ENCODE data around the gene CSF1R.
"Not testable (repeated sequence)": the region's sequence is repeated elsewhere in the genome, so short reads cannot be mapped to it uniquely, and the experiment has no call there.

CSF1R gene

GRCh38 chr5:150054569-150054968 is 31.8 kb downstream of the CSF1R start:
- DNase-seq: no peak

DNA sequence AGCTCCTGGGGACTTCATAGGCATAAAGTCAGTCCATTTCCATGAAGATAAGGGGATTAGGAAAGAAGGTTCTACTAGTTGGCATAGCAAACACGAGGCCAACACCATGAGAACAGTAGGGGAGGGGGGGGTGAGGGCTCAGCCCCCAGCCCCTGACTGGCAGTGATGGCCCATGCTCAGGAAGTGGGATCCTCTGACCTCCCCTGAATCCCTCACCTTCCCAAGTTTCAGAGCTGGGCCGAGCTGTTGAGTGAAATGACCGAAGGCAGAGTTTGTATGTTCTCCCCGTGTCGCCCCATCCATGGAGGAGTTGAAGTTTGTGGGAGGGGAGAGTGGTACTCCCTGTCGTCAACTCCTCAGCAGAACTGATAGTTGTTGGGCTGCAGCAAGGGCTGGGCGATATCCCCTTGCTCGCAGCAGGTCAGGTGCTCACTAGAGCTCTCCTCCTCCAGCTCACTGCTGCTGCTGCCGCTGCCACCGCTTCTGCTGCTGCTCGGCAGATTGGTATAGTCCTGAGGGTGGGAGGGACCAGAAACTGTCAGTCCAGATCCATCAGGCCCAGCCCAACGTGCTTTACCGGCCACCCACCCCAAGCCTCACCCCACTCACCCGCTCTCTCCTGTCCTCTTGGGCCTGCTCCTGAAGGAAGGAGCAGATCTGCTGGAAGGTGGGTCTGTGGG is 32.5 kb downstream of the CSF1R start:
- no peak for DNase-seq

GRCh38 chr5:150052956-150053712 is 33.2 kb downstream of the CSF1R start:
- DNase-seq: peak; percentile 70

GRCh38 chr5:150052226-150052955 is 34.0 kb downstream of the CSF1R start:
- DNase-seq: no peak

DNA sequence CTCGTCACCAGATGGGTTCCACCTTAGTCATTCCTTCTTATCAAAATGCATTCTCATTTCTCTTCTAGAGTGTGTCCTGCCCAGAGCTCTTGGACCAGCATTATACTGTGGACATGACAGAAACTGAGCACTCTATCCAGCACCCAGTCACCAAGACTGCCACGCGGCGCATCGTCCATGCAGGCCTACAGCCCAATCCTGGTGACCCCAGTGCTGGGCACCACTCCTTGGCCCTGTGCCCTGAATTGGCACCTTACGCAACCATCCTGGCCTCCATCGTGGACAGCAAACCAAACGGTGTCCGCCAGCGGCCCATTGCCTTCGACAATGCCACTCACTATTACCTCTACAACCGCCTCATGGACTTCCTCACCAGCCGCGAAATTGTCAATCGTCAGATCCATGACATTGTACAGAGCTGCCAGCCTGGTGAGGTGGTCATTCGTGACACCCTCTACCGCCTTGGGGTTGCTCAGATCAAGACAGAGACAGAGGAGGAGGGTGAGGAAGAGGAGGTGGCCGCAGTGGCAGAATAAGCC is 34.6 kb downstream of the CSF1R start:
- no peak for DNase-seq

DNA sequence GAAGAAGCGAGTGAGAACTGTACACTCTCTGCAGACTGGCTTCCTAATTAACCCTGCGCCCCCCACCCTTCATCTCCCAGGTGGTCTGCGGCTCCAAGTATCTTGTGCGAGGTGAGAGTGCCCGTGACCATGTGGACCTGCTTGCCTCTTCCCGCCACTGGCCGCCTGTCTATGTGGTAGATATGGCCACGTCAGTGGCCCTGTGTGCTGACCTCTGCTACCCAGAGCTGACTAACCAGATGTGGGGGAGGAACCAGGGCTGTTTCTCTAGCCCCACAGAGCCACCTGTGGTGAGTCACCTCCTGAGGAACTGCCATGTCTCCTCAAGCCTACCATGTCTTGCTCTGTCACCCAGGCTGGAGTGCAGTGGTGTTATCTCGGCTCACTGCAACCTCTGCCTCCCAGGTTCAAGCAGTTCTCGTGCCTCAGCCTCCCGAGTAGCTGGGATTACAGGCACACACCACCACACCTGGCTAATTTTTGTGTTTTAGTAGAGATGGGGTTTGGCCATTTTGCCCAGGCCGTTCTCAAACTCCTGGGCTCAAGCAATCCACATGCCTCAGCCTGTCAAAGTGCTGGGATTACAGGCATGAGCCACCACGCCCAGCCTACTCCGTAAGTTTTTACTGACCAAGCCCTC is 36.1 kb downstream of the CSF1R start:
- not testable (repeated sequence) for DNase-seq

DNA sequence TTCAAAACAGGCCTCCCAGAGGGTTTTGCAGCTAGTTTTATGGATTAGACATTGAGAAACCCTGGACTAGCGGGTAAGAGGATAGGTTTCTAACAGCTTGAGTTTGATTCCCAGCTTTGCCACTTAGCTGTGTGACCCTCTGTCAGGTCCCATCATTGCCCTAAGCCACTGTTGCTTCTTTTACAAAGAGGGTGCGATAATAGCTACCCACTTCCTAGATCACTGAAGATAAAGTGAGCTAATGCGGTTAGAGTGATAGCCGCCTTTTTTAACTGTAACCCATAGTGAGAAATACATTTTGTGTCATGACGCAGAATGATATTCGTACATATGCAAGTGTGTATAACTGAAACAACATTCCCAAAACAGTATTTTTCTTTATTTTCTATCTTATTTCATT is 40.3 kb downstream of the CSF1R start:
- DNase-seq: no peak

GRCh38 chr5:150045549-150045948 is 40.8 kb downstream of the CSF1R start:
- DNase-seq: no peak

DNA sequence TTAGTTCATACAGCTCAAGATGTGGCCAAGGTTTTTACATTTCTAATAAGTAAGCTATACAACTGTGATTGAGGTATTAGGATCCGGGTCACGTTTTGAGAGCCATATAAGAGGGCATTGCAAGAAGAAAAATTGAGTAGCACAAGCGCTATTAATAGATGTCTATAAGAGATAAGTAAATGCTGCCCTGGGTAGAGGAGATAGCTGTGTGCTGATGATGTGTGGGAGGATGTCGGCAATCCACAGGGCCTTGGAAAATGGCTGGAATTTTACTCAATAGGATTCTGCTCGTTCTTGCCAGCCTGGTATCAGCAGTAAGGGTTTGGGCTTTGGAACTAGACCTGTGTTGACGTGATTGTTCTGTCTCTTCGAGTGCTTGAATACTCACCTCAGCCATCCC is 41.6 kb downstream of the CSF1R start:
- DNase-seq: no peak

- peak; percentile 80 for DNase-seq
Observed at GRCh38 chr5:150044329-150044681, 42.0 kb downstream of the CSF1R start.

DNA sequence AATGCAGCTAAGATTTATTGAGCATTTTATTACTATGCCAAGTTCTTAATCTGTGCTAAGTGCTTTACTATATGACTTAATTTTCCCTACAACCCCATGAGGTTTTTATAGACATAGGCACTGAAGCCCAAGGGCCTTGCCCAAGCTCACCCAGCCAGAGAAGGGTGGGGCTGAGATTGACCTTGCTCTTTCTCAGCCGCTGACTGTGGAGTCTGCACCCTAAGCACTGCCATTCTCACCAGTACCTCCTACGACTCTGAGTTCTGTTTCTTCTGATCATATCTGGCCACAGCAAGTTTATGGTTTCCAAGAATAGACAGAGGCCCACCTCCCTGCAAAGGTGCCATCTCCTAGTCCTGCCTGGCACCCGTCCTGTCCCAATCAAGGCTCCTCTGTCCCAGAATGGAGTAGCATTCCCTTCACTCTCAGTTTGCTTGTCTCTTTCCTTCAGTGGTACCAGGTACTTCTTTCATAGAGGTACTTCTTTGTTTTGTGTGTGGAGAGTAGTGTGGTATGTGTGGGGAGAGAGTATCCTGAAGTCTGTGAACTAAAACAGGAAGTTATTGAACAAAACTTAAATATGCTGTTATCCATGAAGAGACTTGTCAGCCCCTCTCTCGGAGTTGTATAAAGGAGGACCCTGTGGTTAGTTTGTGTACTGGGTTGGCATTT is 42.6 kb downstream of the CSF1R start:
- DNase-seq: no peak

DNA sequence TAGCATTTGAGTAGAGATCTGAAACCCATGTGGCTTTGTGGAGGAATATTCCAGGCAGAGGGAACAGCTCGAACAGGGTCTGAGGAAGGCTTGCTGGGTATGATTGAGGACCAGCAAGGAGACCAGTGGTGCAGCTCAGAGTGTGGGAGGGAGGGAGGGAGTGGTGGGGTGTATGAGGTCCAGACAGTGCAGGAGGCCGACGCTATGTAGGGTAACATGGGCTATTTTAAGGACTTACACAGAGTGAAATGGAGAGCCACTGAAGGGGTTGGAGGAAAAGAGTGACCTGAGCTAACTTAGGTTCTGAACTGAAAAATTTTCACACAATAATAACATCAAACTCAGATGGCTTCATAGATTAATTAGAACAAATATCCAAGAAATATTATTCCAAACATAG is 43.9 kb downstream of the CSF1R start:
- DNase-seq: no peak

DNA sequence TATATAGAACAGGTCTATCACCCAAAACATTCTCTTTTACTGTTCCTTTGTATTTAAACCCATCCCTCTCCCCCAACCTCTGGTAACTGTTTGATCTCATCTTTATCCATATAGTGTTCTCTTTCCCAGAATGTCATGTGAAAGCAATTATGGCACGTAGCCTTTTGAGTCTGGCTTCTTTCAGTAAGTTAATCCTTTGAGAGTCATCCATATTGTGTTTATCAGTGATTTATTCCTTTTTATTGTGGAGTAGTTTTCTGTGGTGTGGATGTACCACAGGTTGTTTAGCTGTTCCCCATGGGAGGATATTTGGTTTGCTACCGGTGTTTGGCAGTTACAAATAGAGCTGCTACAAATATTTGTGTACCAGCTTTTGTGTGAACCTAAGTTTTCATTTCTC is 47.8 kb downstream of the CSF1R start:
- peak; percentile 55 for DNase-seq

GRCh38 chr5:150036513-150036912 is 49.8 kb downstream of the CSF1R start:
- DNase-seq: peak; percentile 98

DNA sequence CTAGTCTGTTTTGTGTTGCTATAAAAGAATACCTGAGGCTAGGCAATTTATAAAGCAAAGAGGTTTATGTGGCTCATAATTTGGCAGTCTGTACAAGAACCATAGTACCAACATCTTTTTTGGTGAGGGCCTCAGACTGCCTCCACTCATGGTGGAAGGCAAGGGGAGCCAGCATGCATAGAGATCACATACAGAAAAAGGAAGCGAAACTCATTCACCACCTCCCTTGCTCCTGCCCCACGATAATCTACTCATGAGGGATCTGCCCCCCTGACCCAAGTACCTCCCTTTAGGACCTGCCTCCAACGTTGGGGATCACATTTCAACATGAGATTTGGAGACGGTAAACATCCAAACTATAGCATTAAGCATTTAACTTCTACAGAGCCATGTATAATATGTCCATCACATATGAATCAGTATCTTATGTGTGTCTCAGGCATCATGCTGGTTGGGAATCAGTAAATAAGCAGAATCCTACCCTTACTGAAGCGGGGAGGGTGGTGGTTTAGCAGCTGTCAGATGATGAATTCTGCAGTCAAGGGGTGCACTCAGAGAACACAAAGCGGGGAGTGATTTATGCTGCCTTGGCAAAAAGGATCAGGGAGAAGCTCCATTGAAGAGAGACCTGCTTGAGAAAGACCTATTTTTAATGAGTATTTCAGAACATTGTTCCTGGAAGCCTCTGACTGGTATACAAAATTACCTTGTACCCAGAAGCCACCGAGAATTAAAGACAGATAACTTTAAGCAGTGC is 51.0 kb downstream of the CSF1R start:
- no peak for DNase-seq

GRCh38 chr5:150034662-150035061 is 51.7 kb downstream of the CSF1R start:
- peak; percentile 94 for DNase-seq

DNA sequence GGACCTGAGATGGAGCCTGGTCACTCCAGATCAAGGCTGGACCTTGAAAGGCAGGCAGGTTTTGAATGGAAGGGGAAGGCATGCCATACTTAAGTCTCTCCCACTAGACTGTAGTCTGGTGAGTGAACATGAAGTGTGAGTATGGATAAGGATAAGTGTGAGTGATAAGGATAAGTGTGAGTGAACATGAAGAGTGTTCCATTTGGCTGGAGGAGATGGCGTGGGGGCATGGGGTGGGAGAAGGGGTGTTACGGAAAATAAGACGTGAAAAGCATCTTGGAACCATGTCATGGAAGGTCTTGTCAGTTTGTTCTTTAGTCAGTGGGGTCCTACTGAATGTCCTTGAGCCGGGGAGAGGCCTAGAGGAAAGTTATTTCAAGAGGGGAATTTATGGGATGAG is 53.0 kb downstream of the CSF1R start:
- DNase-seq: no peak

GRCh38 chr5:150028047-150028446 is 58.3 kb downstream of the CSF1R start:
- not testable (repeated sequence) for DNase-seq

- no peak for DNase-seq
Observed at GRCh38 chr5:150026682-150027172, 59.6 kb downstream of the CSF1R start.

GRCh38 chr5:150024346-150024984 is 61.9 kb downstream of the CSF1R start:
- no peak for DNase-seq

DNA sequence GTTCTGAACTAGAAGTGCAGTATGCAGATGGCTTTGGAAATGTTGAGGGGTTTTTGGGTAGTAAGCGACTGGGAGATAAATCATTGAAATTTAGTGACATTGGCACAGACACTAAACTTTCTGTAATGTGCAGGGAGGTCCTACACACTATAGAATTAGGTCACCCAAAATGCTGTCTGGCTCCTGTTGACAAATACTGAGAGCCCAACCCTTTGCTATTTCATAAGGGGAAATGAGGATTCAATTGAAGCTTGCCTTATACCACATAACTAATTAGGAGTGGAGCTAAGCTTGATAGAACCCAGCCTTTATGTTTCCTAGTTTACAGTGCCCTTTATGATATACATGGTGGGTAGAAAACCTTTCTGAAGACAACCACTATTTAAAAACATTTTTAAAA is 63.2 kb downstream of the CSF1R start:
- no peak for DNase-seq
